Glutamatergic neuron (in vitro differentiated cells): ENCODE results near the gene WWOX. TPM values are rescaled to one million over a fixed set of nuclear protein-coding genes. Genes with fewer than 3 reads are reported as not detected.

ENCODE experiments used
- DNase-seq: peaks from one replicate; pipeline ENCODE4 v3.0.0; 2022
- H3K27ac Mint-ChIP-seq: one replicate; pipeline ENCODE4 v1.8.0; 2020; ENCODE audit warnings: mild to moderate bottlenecking, mixed read lengths, inconsistent platforms; ENCODE audit not compliant: unreplicated experiment
- H3K27me3 Mint-ChIP-seq: one replicate; pipeline ENCODE4 v1.8.0; 2020; ENCODE audit warnings: mild to moderate bottlenecking, moderate library complexity, mixed read lengths, inconsistent platforms; ENCODE audit not compliant: unreplicated experiment
- H3K36me3 Mint-ChIP-seq: one replicate; pipeline ENCODE4 v1.8.0; 2020; ENCODE audit warnings: mild to moderate bottlenecking, mixed read lengths, inconsistent platforms; ENCODE audit not compliant: unreplicated experiment
- H3K4me1 Mint-ChIP-seq: one replicate; pipeline ENCODE4 v1.8.0; 2020; ENCODE audit warnings: mild to moderate bottlenecking, low read depth, mixed read lengths, inconsistent platforms; ENCODE audit not compliant: unreplicated experiment
- H3K4me3 Mint-ChIP-seq: one replicate; pipeline ENCODE4 v1.8.0; 2020; ENCODE audit warnings: mild to moderate bottlenecking, mixed read lengths, inconsistent platforms; ENCODE audit not compliant: unreplicated experiment
- H3K9me3 Mint-ChIP-seq: one replicate; pipeline ENCODE4 v1.8.0; 2020; ENCODE audit warnings: mild to moderate bottlenecking, moderate library complexity, mixed read lengths, inconsistent platforms; ENCODE audit not compliant: unreplicated experiment
- total RNA-seq: library from RNA; stranded (reverse); fragmentation: NEBNext Ultra II Directional; extraction: Animal tissue kit (Norgen Biotek cat#: 25700); gene quantifications from one replicate; pipeline ENCODE4 v1.2.1, GENCODE V29; 2021; ENCODE audit not compliant: unreplicated experiment
- TF ChIP-seq, protein P1 (sequence below): fragments of 200-600 bp; sonication (generic); IDR thresholded peaks from one replicate; pipeline ENCODE4 v1.5.0; 2021; ENCODE audit not compliant: partially characterized antibody, unreplicated experiment

The WWOX gene
- total RNA-seq, 1 donor from 2014 or later, result 10.3 TPM

- no peaks in the 10 kb centered on the region for H3K9me3 Mint-ChIP-seq
- DNase-seq, result no peak
- no peaks in the 10 kb centered on the region for H3K36me3 Mint-ChIP-seq
- no peak overlapping the region for H3K27ac Mint-ChIP-seq
- TF ChIP-seq, protein P1, sequence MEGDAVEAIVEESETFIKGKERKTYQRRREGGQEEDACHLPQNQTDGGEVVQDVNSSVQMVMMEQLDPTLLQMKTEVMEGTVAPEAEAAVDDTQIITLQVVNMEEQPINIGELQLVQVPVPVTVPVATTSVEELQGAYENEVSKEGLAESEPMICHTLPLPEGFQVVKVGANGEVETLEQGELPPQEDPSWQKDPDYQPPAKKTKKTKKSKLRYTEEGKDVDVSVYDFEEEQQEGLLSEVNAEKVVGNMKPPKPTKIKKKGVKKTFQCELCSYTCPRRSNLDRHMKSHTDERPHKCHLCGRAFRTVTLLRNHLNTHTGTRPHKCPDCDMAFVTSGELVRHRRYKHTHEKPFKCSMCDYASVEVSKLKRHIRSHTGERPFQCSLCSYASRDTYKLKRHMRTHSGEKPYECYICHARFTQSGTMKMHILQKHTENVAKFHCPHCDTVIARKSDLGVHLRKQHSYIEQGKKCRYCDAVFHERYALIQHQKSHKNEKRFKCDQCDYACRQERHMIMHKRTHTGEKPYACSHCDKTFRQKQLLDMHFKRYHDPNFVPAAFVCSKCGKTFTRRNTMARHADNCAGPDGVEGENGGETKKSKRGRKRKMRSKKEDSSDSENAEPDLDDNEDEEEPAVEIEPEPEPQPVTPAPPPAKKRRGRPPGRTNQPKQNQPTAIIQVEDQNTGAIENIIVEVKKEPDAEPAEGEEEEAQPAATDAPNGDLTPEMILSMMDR, result no peak
- H3K27me3 Mint-ChIP-seq, result peaks cover 2% of the 10 kb centered on the region
- peaks cover 3% of the 10 kb centered on the region for H3K4me1 Mint-ChIP-seq
- H3K4me3 Mint-ChIP-seq, result no peak overlapping the region
Measured at GRCh38 chr16:79018650-79019429, 919.4 kb downstream of the WWOX start.

- Mint-ChIP-seq H3K27me3 (no peaks in the 10 kb centered on the region), H3K27ac (no peak overlapping the region), H3K4me3 (no peak overlapping the region), H3K4me1 (peaks cover 3% of the 10 kb centered on the region), H3K9me3 (no peaks in the 10 kb centered on the region), H3K36me3 (no peaks in the 10 kb centered on the region)
- DNase-seq, result no peak
- TF ChIP-seq, protein P1, result no peak
Measured at GRCh38 chr16:79019431-79019830, 920.0 kb downstream of the WWOX start.

DNA sequence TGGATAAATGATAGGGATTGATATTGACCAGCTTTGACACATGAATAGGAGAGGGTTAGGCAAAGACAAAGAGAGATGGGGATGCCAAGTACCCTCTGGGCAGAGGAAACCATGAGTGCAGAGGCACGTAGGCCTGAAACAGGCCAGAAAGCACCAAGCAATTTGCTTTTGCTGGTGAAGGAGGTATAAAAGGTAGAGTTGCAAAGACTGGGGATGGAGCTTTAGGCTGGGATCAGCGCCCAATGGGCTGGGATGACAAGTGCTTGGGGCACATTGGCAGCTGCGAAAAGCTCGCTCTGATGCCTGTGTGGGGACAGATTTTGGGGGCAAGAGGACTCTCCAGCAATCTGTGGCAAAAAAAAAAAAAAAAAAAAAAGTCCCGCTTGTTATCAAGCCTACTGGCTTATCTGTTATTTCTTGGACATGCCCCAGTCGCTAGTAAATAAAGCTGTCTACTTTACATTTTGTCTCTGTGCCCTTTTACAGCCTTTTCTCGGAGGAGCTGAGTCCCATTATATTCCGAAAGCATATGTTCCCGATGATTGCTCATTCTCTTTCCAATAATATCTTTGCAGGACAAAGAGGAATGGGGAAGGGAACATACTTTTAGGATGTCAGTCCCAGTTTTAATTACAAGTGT is 922.7 kb downstream of the WWOX start:
- Mint-ChIP-seq H3K27ac (no peak overlapping the region), H3K27me3 (no peaks in the 10 kb centered on the region), H3K9me3 (peaks cover 1% of the 10 kb centered on the region), H3K4me1 (peaks cover 3% of the 10 kb centered on the region), H3K4me3 (no peak overlapping the region), H3K36me3 (no peaks in the 10 kb centered on the region)
- no peak for DNase-seq
- TF ChIP-seq, protein P1, result no peak

DNA sequence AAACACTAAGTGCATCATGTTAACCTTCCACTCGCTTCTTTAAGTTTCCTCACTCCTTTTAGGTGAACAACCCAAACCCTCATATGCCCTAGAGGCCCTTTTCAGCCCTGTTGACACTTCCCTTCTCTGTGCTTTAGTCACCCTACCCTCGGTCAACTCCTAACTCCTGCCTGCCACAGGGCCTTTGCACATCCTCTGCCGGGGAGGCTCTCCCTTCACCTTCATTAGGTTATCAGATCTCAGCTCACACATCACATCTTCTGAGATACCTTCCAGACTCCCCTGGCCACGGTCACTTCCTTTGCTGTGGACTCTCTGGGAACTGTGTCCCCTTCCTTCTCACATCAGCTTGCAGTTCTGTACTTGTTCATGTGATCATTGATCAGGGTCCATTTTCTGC is 926.7 kb downstream of the WWOX start:
- no peak for DNase-seq
- Mint-ChIP-seq H3K4me3 (no peak overlapping the region), H3K27ac (no peak overlapping the region), H3K36me3 (no peaks in the 10 kb centered on the region), H3K27me3 (no peaks in the 10 kb centered on the region), H3K9me3 (peaks cover 3% of the 10 kb centered on the region), H3K4me1 (peaks cover 3% of the 10 kb centered on the region)
- TF ChIP-seq, protein P1, result no peak

DNA sequence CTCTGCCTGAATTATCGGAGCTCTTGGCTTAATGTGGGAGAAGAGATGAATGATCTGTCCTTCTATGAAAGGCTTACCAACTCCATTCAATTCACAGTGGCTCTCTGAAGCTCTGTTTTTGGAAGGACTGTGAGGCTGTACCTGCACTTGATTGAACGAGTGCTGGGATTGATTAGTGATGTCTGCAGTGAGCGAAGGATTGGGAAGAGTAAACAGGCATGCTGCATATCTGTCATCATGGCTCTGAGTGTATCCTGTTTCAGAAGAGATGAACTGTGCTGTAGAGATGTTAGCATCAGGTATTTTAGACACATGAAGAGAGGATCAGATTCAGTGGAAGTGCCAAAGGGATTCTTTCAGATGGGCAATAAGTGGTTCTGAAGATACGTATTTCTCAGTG is 937.1 kb downstream of the WWOX start:
- Mint-ChIP-seq H3K9me3 (no peaks in the 10 kb centered on the region), H3K27ac (no peak overlapping the region), H3K27me3 (no peaks in the 10 kb centered on the region), H3K36me3 (peaks cover 10% of the 10 kb centered on the region), H3K4me3 (no peak overlapping the region), H3K4me1 (no peaks in the 10 kb centered on the region)
- TF ChIP-seq, protein P1, result no peak
- no peak for DNase-seq
